Endothelial cell of umbilical vein (primary cell): ENCODE results near the gene DNASE1L1. TPM values are rescaled to one million over a fixed set of nuclear protein-coding genes. Genes with fewer than 3 reads are reported as not detected.

ENCODE experiments used
- BruUV-seq: library from RNA; stranded (reverse); fragments of 400-500 nt; replicated peaks from 2 replicates; lab custom pipeline; 2021; lab: Mats Ljungman, UMichigan
- CTCF ChIA-PET: fragments of 300-600, 350-600 bp; sonication (Branson Sonifier 250); formaldehyde crosslinking; loops from one replicate; lab custom pipeline; 2021; ENCODE audit warnings: antibody characterized with exemption, inconsistent platforms; lab: Charles Lee
- POLR2A ChIA-PET: fragments of 300-600, 350-600 bp; sonication (Branson Sonifier 250); formaldehyde crosslinking; loops from one replicate; lab custom pipeline; 2021; ENCODE audit warnings: antibody characterized with exemption, inconsistent platforms; lab: Charles Lee
- DNase-seq: peaks from one replicate; pipeline ENCODE4 v3.0.0-alpha.2; 2011; ENCODE audit warnings: low read depth, low spot score
- FAIRE-seq: peaks from 2 replicates; lab custom pipeline; 2011; peaks lifted over from hg19 to GRCh38; lab: Jason Lieb, UNC
- H2AFZ ChIP-seq: 2 replicates; pipeline ENCODE4 v1.6.0; 2012; ENCODE audit warnings: low read depth, low read length, control low read depth, inconsistent platforms
- H3K27ac ChIP-seq: 2 replicates; pipeline ENCODE4 v1.5.1; 2011; ENCODE audit warnings: low read depth, mild to moderate bottlenecking, control low read depth, low read length, moderate library complexity; ENCODE audit not compliant: insufficient read depth
- H3K27me3 ChIP-seq, 2 experiments: 2 replicates each; pipeline versions ENCODE4 v1.6.0 to v1.6.1; 2011; ENCODE audit warnings: low read length in 2 of 2, mixed read lengths in 1 of 2; ENCODE audit not compliant: control insufficient read depth in 2 of 2, insufficient read depth in 2 of 2
- H3K36me3 ChIP-seq, 2 experiments: 2 replicates in 1 of 2; 3 replicates in 1 of 2; pipeline ENCODE4 v1.5.1; 2011; ENCODE audit warnings: low read length in 2 of 2, mild to moderate bottlenecking in 1 of 2, moderate library complexity in 1 of 2; ENCODE audit not compliant: control insufficient read depth in 2 of 2, insufficient read depth in 2 of 2; ENCODE audit errors: extremely low read depth in 1 of 2
- H3K4me1 ChIP-seq: 3 replicates; pipeline ENCODE4 v1.5.1; 2011; ENCODE audit warnings: mild to moderate bottlenecking, low read length; ENCODE audit not compliant: control insufficient read depth, insufficient read depth; ENCODE audit errors: extremely low read depth
- H3K4me2 ChIP-seq: 2 replicates; pipeline ENCODE4 v1.6.1; 2011; ENCODE audit warnings: low read length, control low read depth, mixed read lengths; ENCODE audit not compliant: insufficient read depth
- H3K4me3 ChIP-seq, 3 experiments: fragments of 200-600 bp in 1 of 3; sonication (generic), shearing (Covaris generic) in 1 of 3; replicated peaks in 1 of 3; 2 replicates each; pipeline ENCODE4 v1.5.1; 2011 to 2016; ENCODE audit warnings: control low read depth in 3 of 3, low read length in 3 of 3, mild to moderate bottlenecking in 2 of 3, inconsistent platforms in 1 of 3, low read depth in 1 of 3, moderate library complexity in 1 of 3; ENCODE audit not compliant: insufficient read depth in 1 of 3
- H3K79me2 ChIP-seq: 2 replicates; pipeline ENCODE4 v1.6.0; 2012; ENCODE audit warnings: low read length, inconsistent platforms; ENCODE audit not compliant: control insufficient read depth, insufficient read depth
- H3K9ac ChIP-seq: replicated peaks from 2 replicates; pipeline ENCODE3; 2011; ENCODE audit warnings: low read length, control low read depth; ENCODE audit not compliant: insufficient read depth; ENCODE audit errors: extremely low read depth
- H3K9me1 ChIP-seq: replicated peaks from 3 replicates; pipeline ENCODE4 v1.6.0; 2011; ENCODE audit warnings: mild to moderate bottlenecking, low read length; ENCODE audit not compliant: control insufficient read depth, insufficient read depth; ENCODE audit errors: extremely low read depth
- H3K9me3 ChIP-seq: replicated peaks from 2 replicates; pipeline ENCODE4 v1.5.1; 2012; ENCODE audit warnings: low read length, inconsistent platforms; ENCODE audit not compliant: control insufficient read depth, insufficient read depth
- H4K20me1 ChIP-seq: replicated peaks from 2 replicates; pipeline ENCODE3; 2011; ENCODE audit warnings: mild to moderate bottlenecking, low read length; ENCODE audit not compliant: control insufficient read depth, insufficient read depth; ENCODE audit errors: extremely low read depth
- CTCF ChIP-seq, 2 donors: IDR thresholded peaks; 1 replicate in 1 of 2; 2 replicates in 1 of 2; pipeline ENCODE4 v1.5.1; 2011; ENCODE audit warnings: low read length in 2 of 2, mild to moderate bottlenecking in 2 of 2, moderate library complexity in 2 of 2, control low read depth in 1 of 2, inconsistent platforms in 1 of 2, low read depth in 1 of 2; ENCODE audit not compliant: insufficient read depth in 1 of 2; ENCODE audit errors: extremely low read depth in 1 of 2
- EZH2 ChIP-seq: IDR thresholded peaks from 2 replicates; pipeline ENCODE4 v1.6.1; 2012; ENCODE audit warnings: borderline replicate concordance, low read depth, mild to moderate bottlenecking, moderate library complexity, low read length, inconsistent platforms; ENCODE audit not compliant: severe bottlenecking
- FOS ChIP-seq: IDR thresholded peaks from 2 replicates; pipeline ENCODE4 v1.6.1; 2011; ENCODE audit warnings: mild to moderate bottlenecking, low read length, moderate library complexity, borderline replicate concordance; ENCODE audit not compliant: insufficient read depth
- GATA2 ChIP-seq: IDR thresholded peaks from 2 replicates; pipeline ENCODE4 v1.7.0; 2011; ENCODE audit warnings: low read depth, mild to moderate bottlenecking, moderate library complexity, mixed read lengths, low read length; ENCODE audit not compliant: insufficient read length, insufficient read depth
- MAX ChIP-seq: IDR thresholded peaks from 2 replicates; pipeline ENCODE4 v1.6.1; 2011; ENCODE audit not compliant: insufficient read depth, insufficient read length
- MYC ChIP-seq: IDR thresholded peaks from one replicate; pipeline ENCODE4 v1.6.1; 2011; ENCODE audit warnings: mild to moderate bottlenecking, low read depth, low read length
- POLR2AphosphoS5 ChIP-seq: IDR thresholded peaks from 2 replicates; pipeline ENCODE4 v1.6.1; 2012; ENCODE audit warnings: low read depth, mild to moderate bottlenecking, control low read depth, low read length, moderate library complexity; ENCODE audit not compliant: insufficient read depth
- dilution Hi-C: fragments of 300-500 bp; cut with MboI; formaldehyde crosslinking; loops from one replicate; pipeline ENCODE4 v1.15.0; 2019; ENCODE audit warnings: low sequenced_read_pairs; ENCODE audit not compliant: extremely low pct_ligation_motif_present
- intact Hi-C: fragments of 100-400 bp; cut with micrococcal nuclease; formaldehyde crosslinking; loops from one replicate; pipeline ENCODE4 v1.10.0; 2022
- polyA plus RNA-seq, 4 experiments: library from polyadenylated mRNA; depleted of rRNA in 3 of 4; stranded (reverse) in 3 of 4; unstranded in 1 of 4; fragments of >200 nt; gene quantifications; 2 replicates each; pipeline versions ENCODE4 v1.2.1 to v1.2.3, GENCODE V29; 2011 to 2012; ENCODE audit warnings: missing spikeins in 1 of 4
- total RNA-seq: library from RNA; stranded (reverse); gene quantifications from 2 replicates; pipeline ENCODE4 v1.2.3, GENCODE V29; 2021

DNASE1L1 gene
- total and polyA plus RNA-seq, 2 donors (not counting 3 experiments of a cell fraction or from before 2014, with no cell fraction given) = 61.5 to 84.9 TPM

GRCh38 chrX:154384284-154384892, 24.7 kb downstream of the DNASE1L1 start:
- Histone ChIP-seq H2AFZ (no peak overlapping the region), H4K20me1 (no peaks in the 10 kb centered on the region), H3K9me3 (no peaks in the 10 kb centered on the region), H3K4me3 (no peak overlapping the region), H3K4me2 (no peak overlapping the region), H3K27me3 (no peaks in the 10 kb centered on the region), H3K36me3 (no peaks in the 10 kb centered on the region), H3K9me1 (no peaks in the 10 kb centered on the region), H3K79me2 (peaks cover 16% of the 10 kb centered on the region), H3K27ac (no peak overlapping the region), H3K4me1 (no peaks in the 10 kb centered on the region), H3K9ac (no peak overlapping the region)
- CTCF ChIA-PET = interaction anchor here (1.1 to 2.6 kb wide), 3 partner anchors 11 to 143 kb away, joined by 3 to 16 read pairs (median 7); partner anchors contain the start of gene FLNA
- dilution Hi-C loops (no loop called here), intact Hi-C loops (no loop called here)
- POLR2A ChIA-PET = no interaction called here
- TF ChIP-seq FOS (no peak), MAX (no peak), POLR2AphosphoS5 (no peak), CTCF (IDR thresholded peaks at IDR 0.05; ENCODE audit: extremely low read depth in 1 of 2, insufficient read depth in 1 of 2, low read depth in 1 of 2, low read length in 2 of 2) (peak; percentile 30 to 44), MYC (no peak), GATA2 (no peak), EZH2 (no peak)
- FAIRE-seq (no peak), DNase-seq (no peak)
- no TSS peak for BruUV-seq
